ENCODE data around the gene DPYD.

DNA sequence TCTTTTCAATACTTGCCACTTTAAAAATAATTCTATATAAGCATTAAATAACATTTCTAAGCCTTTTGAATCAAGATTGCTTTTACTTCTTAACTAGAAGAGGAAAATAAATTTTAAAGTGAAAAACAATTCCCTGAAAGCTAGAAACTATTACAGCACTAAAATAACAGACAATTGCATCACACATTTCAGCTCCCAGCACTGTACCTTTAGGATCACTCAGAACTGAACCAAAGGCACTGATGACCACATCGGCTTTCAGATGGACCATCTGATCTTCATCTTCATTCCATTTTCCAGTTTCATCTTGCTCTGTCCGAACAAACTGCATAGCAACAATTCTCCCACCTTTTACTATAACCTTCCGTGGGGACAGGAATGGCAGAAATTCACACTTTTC, 347.3 kb downstream of the DPYD start:
- TF ChIP-seq POLR2A (IDR thresholded peaks at IDR 0.05; ENCODE audit: low read depth, low read length) (no peak), POLR2AphosphoS5 (IDR thresholded peaks at IDR 0.05; ENCODE audit: low read depth, low read length) (no peak), TAF1 (IDR thresholded peaks at IDR 0.05; ENCODE audit: low read depth, low read length) (no peak), POU2F2 (IDR thresholded peaks at IDR 0.05; ENCODE audit: low read depth, low read length) (no peak)
